Liver (tissue), 9 donors: Measurements from ENCODE around the gene CPOX. TPM values are rescaled to one million over a fixed set of nuclear protein-coding genes. Genes with fewer than 3 reads are reported as not detected.
A peak's percentile ranks its signal among the peaks of the same experiment; 100 is the strongest.

Experiments
- DNase-seq: peaks from one replicate; pipeline ENCODE4 v3.0.0-alpha.2; 2017; ENCODE audit warnings: low spot score
- H3K27ac ChIP-seq, 2 donors: one replicate each; pipeline ENCODE4 v1.7.0; 2013; ENCODE audit warnings: inconsistent platforms in 2 of 2, low read length in 2 of 2, control low read depth in 1 of 2, low read depth in 1 of 2, mild to moderate bottlenecking in 1 of 2
- H3K27me3 ChIP-seq, 4 donors: one replicate each; pipeline versions ENCODE4 v1.6.1 to v1.7.0; 2013; ENCODE audit warnings: low read length in 3 of 4, inconsistent platforms in 1 of 4, mild to moderate bottlenecking in 1 of 4, moderate library complexity in 1 of 4; ENCODE audit not compliant: control insufficient read depth in 4 of 4, insufficient read depth in 4 of 4
- H3K36me3 ChIP-seq, 4 donors: one replicate each; pipeline versions ENCODE4 v1.6.1 to v1.7.0; 2013; ENCODE audit warnings: low read length in 3 of 4, mild to moderate bottlenecking in 3 of 4, low read depth in 1 of 4, moderate library complexity in 1 of 4; ENCODE audit not compliant: control insufficient read depth in 4 of 4, insufficient read depth in 3 of 4
- H3K4me1 ChIP-seq, 4 donors: one replicate each; pipeline versions ENCODE4 v1.6.1 to v1.7.0; 2013; ENCODE audit warnings: low read length in 3 of 4, mild to moderate bottlenecking in 3 of 4, moderate library complexity in 1 of 4; ENCODE audit not compliant: control insufficient read depth in 4 of 4, insufficient read depth in 4 of 4
- H3K4me3 ChIP-seq, 3 donors: one replicate each; pipeline versions ENCODE4 v1.6.1 to v1.7.0; 2013; ENCODE audit warnings: low read length in 3 of 3, control low read depth in 1 of 3, low read depth in 1 of 3, mild to moderate bottlenecking in 1 of 3
- H3K9ac ChIP-seq, 2 donors: one replicate each; pipeline ENCODE4 v1.7.0; 2013; ENCODE audit warnings: low read length in 2 of 2, mild to moderate bottlenecking in 2 of 2, moderate library complexity in 2 of 2, control low read depth in 1 of 2, low read depth in 1 of 2
- H3K9me3 ChIP-seq, 4 donors: one replicate each; pipeline versions ENCODE4 v1.6.1 to v1.7.0; 2013; ENCODE audit warnings: low read length in 3 of 4; ENCODE audit not compliant: control insufficient read depth in 4 of 4
- ATF3 ChIP-seq: IDR thresholded peaks from 2 replicates; pipeline ENCODE4 v1.6.1; 2016; ENCODE audit warnings: antibody characterized with exemption
- EGR1 ChIP-seq, 2 donors: IDR thresholded peaks; 2 replicates each; pipeline ENCODE4 v1.6.1; 2016 to 2018; ENCODE audit warnings: antibody characterized with exemption in 2 of 2, low read depth in 2 of 2
- FOXA1 ChIP-seq: IDR thresholded peaks from 2 replicates; pipeline ENCODE4 v1.6.1; 2016; ENCODE audit warnings: antibody characterized with exemption
- FOXA2 ChIP-seq: IDR thresholded peaks from 2 replicates; pipeline ENCODE4 v1.6.1; 2016; ENCODE audit warnings: antibody characterized with exemption
- GABPA ChIP-seq, 2 donors: IDR thresholded peaks in 1 of 2; conservative IDR thresholded peaks in 1 of 2; 2 replicates each; pipeline ENCODE4 v1.6.1; 2016; ENCODE audit warnings: antibody characterized with exemption in 2 of 2, mild to moderate bottlenecking in 1 of 2, moderate library complexity in 1 of 2
- HNF4A ChIP-seq, 2 donors: conservative IDR thresholded peaks; 2 replicates each; pipeline ENCODE4 v1.6.1; 2016; ENCODE audit warnings: antibody characterized with exemption in 2 of 2, mild to moderate bottlenecking in 2 of 2
- JUND ChIP-seq, 2 donors: IDR thresholded peaks; 2 replicates each; pipeline ENCODE4 v1.6.1; 2016; ENCODE audit warnings: antibody characterized with exemption in 2 of 2
- MAX ChIP-seq: IDR thresholded peaks from 2 replicates; pipeline ENCODE4 v1.6.1; 2016; ENCODE audit warnings: antibody characterized with exemption
- RAD21 ChIP-seq, 2 donors: IDR thresholded peaks; 2 replicates each; pipeline ENCODE4 v1.6.1; 2016; ENCODE audit warnings: antibody characterized with exemption in 2 of 2, mild to moderate bottlenecking in 2 of 2
- REST ChIP-seq: IDR thresholded peaks from 2 replicates; pipeline ENCODE4 v1.6.1; 2016; ENCODE audit warnings: antibody characterized with exemption, mild to moderate bottlenecking
- RXRA ChIP-seq, 2 donors: IDR thresholded peaks; 2 replicates each; pipeline ENCODE4 v1.6.1; 2017 to 2018; ENCODE audit warnings: antibody characterized with exemption in 2 of 2, mild to moderate bottlenecking in 1 of 2
- SP1 ChIP-seq: IDR thresholded peaks from 2 replicates; pipeline ENCODE4 v1.6.1; 2018; ENCODE audit warnings: antibody characterized with exemption, mild to moderate bottlenecking
- TAF1 ChIP-seq: conservative IDR thresholded peaks from 2 replicates; pipeline ENCODE4 v1.6.1; 2016; ENCODE audit warnings: antibody characterized with exemption, mild to moderate bottlenecking
- YY1 ChIP-seq: IDR thresholded peaks from 2 replicates; pipeline ENCODE4 v1.6.1; 2016; ENCODE audit warnings: antibody characterized with exemption, mild to moderate bottlenecking
- ZBTB33 ChIP-seq: IDR thresholded peaks from 2 replicates; pipeline ENCODE4 v1.6.1; 2016; ENCODE audit warnings: antibody characterized with exemption
- WGBS: extraction: QIAGEN DNeasy Blood & Tissue Kit; methylation state at CpG from one replicate; pipeline ENCODE4 v1.1.7; 2013; 5-methylcytosine and 5-hydroxymethylcytosine counted together
- polyA plus RNA-seq, 2 donors: library from polyadenylated mRNA; stranded (reverse) in 1 of 2; unstranded in 1 of 2; fragments of 200-250 nt in 1 of 2; fragments of >200 nt in 1 of 2; fragmentation: Nextera tagmentation in 1 of 2; extraction: Ambion mirVana in 1 of 2; gene quantifications; one replicate each; pipeline versions ENCODE4 v1.2.1 to v1.2.3, GENCODE V29; 2013 to 2015
- total RNA-seq, 2 donors: library from RNA; depleted of rRNA; stranded (reverse); fragments of >200 nt; gene quantifications; one replicate each; pipeline ENCODE4 v1.2.3, GENCODE V29; 2014
- TF ChIP-seq, protein P1 (sequence below): fragments of 150-350 bp; IDR thresholded peaks from 2 replicates; pipeline ENCODE4 v1.5.1; 2017; ENCODE audit warnings: improper control_type of control experiment, low read depth, low read length; ENCODE audit not compliant: missing input control
- donor health status: healthy.
- donor health status: healthy.
- donor health status: healthy.
- donor health status: healthy.
- donor health status: healthy.

Gene CPOX
- total and polyA plus RNA-seq, 4 donors, result 8.8 to 280 (median 16.3) TPM

DNA sequence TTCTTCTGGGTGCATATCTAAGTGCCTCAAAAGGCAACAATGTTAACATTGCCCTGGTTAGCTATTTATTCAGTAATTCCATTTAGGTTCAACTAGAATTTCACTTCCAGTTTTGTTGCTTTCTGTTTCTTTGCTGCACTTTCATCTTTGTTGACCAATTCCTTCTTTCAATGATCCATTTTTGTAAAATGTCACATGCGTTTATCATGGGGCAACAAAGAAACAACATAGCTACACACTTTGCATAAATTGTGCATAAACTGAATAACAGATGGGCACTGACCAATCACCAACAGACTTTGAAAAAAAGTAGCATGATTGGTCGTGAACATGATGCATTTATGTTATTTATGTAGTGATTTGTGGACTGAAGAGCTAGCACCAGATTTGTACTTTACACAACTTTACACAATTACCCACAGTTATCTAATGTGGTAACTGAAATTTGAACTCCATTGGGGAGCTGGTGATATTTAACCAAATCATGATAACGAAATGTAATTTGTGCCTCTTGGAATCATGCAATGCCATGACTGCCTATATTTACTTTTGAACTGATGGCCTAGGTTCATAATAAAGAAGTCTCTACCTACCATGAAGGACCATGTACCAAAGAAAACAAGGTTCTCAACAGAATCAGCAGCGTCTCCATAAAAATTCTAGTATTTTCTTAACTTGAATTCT lies 7.1 kb upstream of the CPOX start:
- H3K36me3 ChIP-seq, result no peaks in the 10 kb centered on the region
- H3K27ac ChIP-seq, result peak overlapping the region in 1 of 2 donors; percentile 35
- no peaks in the 10 kb centered on the region for H3K27me3 ChIP-seq
- no peaks in the 10 kb centered on the region for H3K9me3 ChIP-seq
- TF ChIP-seq FOXA1 (peak; percentile 34), JUND (IDR thresholded peaks at IDR 0.05) (peak in 1 of 2 donors; percentile 34), YY1 (peak; percentile 65), RAD21 (IDR thresholded peaks at IDR 0.05) (peak; percentile 8 to 26), FOXA2 (peak; percentile 59), MAX (peak; percentile 31), EGR1 (IDR thresholded peaks at IDR 0.05; ENCODE audit: low read depth in 2 of 2) (no peak), HNF4A (conservative IDR thresholded peaks at IDR 0.05) (peak; percentile 31 to 64), ZBTB33 (no peak), TAF1 (no peak), SP1 (no peak), REST (no peak), ATF3 (no peak), RXRA (IDR thresholded peaks at IDR 0.05) (peak in 1 of 2 donors; percentile 66), GABPA (IDR thresholded peaks at IDR 0.05 in 1 of 2, conservative IDR thresholded peaks at IDR 0.05 in 1 of 2) (no peak)
- TF ChIP-seq, protein P1, sequence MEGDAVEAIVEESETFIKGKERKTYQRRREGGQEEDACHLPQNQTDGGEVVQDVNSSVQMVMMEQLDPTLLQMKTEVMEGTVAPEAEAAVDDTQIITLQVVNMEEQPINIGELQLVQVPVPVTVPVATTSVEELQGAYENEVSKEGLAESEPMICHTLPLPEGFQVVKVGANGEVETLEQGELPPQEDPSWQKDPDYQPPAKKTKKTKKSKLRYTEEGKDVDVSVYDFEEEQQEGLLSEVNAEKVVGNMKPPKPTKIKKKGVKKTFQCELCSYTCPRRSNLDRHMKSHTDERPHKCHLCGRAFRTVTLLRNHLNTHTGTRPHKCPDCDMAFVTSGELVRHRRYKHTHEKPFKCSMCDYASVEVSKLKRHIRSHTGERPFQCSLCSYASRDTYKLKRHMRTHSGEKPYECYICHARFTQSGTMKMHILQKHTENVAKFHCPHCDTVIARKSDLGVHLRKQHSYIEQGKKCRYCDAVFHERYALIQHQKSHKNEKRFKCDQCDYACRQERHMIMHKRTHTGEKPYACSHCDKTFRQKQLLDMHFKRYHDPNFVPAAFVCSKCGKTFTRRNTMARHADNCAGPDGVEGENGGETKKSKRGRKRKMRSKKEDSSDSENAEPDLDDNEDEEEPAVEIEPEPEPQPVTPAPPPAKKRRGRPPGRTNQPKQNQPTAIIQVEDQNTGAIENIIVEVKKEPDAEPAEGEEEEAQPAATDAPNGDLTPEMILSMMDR, result no peak
- no peak overlapping the region for H3K4me3 ChIP-seq
- no peak overlapping the region for H3K9ac ChIP-seq
- no peak for DNase-seq
- 46% methylated on average over 4 of the region's 4 CpGs for WGBS
- H3K4me1 ChIP-seq, result peaks cover 0 to 53% (median 31%) of the 10 kb centered on the region in 4 donors
